Panc1 (cell line): ENCODE data around the gene FRRS1L. TPM values are rescaled to one million over a fixed set of nuclear protein-coding genes. Genes with fewer than 3 reads are reported as not detected.

Experiments used
- ATAC-seq: fragments of 200-7000 bp; cut with Tn5 transposase; 2 replicates; pipeline ENCODE4 v1.9.1; 2020; ENCODE audit warnings: mild to moderate bottlenecking, moderate library complexity
- BruUV-seq: library from RNA; stranded (reverse); fragments of 400-500 nt; replicated peaks from 2 replicates; lab custom pipeline; 2021; lab: Mats Ljungman, UMichigan
- CTCF ChIA-PET: fragments of 300-600 bp; sonication (Branson Sonifier 250); formaldehyde crosslinking; loops from one replicate; lab custom pipeline; 2022; ENCODE audit warnings: antibody characterized with exemption; lab: Charles Lee
- POLR2A ChIA-PET: fragments of 300-600 bp; sonication (Branson Sonifier 250); formaldehyde crosslinking; loops from one replicate; lab custom pipeline; 2022; ENCODE audit warnings: antibody characterized with exemption; lab: Charles Lee
- DNase-seq: peaks from one replicate; pipeline ENCODE4 v3.0.0-alpha.2; 2010; ENCODE audit warnings: low read depth, low spot score
- H3K27ac ChIP-seq: 2 replicates; pipeline ENCODE4 v1.5.1; 2011; ENCODE audit warnings: mild to moderate bottlenecking, low read length, inconsistent platforms
- H3K27me3 ChIP-seq: fragments of 200-500 bp; sonication (Bioruptor generic); 2 replicates; pipeline ENCODE4 v1.6.0; 2014; ENCODE audit warnings: low read length, inconsistent platforms; ENCODE audit not compliant: control insufficient read depth, insufficient read depth
- H3K36me3 ChIP-seq: fragments of 200-500 bp; sonication (Bioruptor generic); 2 replicates; pipeline ENCODE4 v1.5.1; 2014; ENCODE audit warnings: inconsistent platforms, mild to moderate bottlenecking, low read length, moderate library complexity; ENCODE audit not compliant: control insufficient read depth, insufficient read depth
- H3K4me1 ChIP-seq: 2 replicates; pipeline ENCODE4 v1.5.1; 2011; ENCODE audit warnings: inconsistent platforms, mild to moderate bottlenecking, low read length, moderate library complexity; ENCODE audit not compliant: control insufficient read depth, insufficient read depth
- H3K4me3 ChIP-seq, 2 experiments: 2 replicates each; pipeline ENCODE4 v1.5.1; 2011 to 2012; ENCODE audit warnings: low read depth in 2 of 2, low read length in 2 of 2, mild to moderate bottlenecking in 2 of 2, inconsistent platforms in 1 of 2, moderate library complexity in 1 of 2
- H3K9me3 ChIP-seq: fragments of 200-500 bp; sonication (Bioruptor generic); 2 replicates; pipeline ENCODE4 v1.5.1; 2014; ENCODE audit warnings: low read depth, mild to moderate bottlenecking, inconsistent platforms, low read length, moderate library complexity; ENCODE audit not compliant: control insufficient read depth, insufficient read depth
- CTCF ChIP-seq: fragments of 450-650 bp; IDR thresholded peaks from 2 replicates; pipeline ENCODE4 v1.5.1; 2017; ENCODE audit warnings: mild to moderate bottlenecking
- POLR2AphosphoS5 ChIP-seq: IDR thresholded peaks from 2 replicates; pipeline ENCODE4 v1.6.1; 2012; ENCODE audit warnings: mild to moderate bottlenecking, low read depth, low read length, moderate library complexity
- REST ChIP-seq, 2 experiments: IDR thresholded peaks; 2 replicates each; pipeline ENCODE4 v1.6.1; 2011 to 2012; ENCODE audit warnings: low read depth in 2 of 2, control low read depth in 1 of 2, low read length in 1 of 2, mild to moderate bottlenecking in 1 of 2, moderate library complexity in 1 of 2; ENCODE audit not compliant: insufficient read depth in 1 of 2
- SIN3A ChIP-seq: IDR thresholded peaks from 2 replicates; pipeline ENCODE4 v1.6.1; 2012; ENCODE audit warnings: low read depth, mild to moderate bottlenecking, low read length, moderate library complexity, borderline replicate concordance; ENCODE audit not compliant: insufficient read depth
- TCF7L2 ChIP-seq: IDR thresholded peaks from 2 replicates; pipeline ENCODE4 v1.6.1; 2011; ENCODE audit warnings: mild to moderate bottlenecking, low read depth, low read length, inconsistent platforms
- in situ Hi-C: cut with HindIII; loops from 2 replicates; pipeline ENCODE4 v1.10.0; 2016; ENCODE audit warnings: low sequenced_read_pairs, low pct_unique_long_range_greater_than_20kb
- intact Hi-C: fragments of 100-400 bp; cut with micrococcal nuclease; formaldehyde crosslinking; loops from one replicate; pipeline ENCODE4 v1.10.0; 2022; ENCODE audit not compliant: unreplicated experiment
- total RNA-seq: library from RNA; stranded (reverse); gene quantifications from one replicate; pipeline ENCODE4 v1.2.1, GENCODE V29; 2021; ENCODE audit not compliant: unreplicated experiment

The FRRS1L gene
- total RNA-seq, 1 experiment from 2014 or later, result 2.3 TPM

GRCh38 chr9:109101202-109101595, 65.8 kb downstream of the FRRS1L start:
- peaks cover 50% of the 10 kb centered on the region for H3K4me1 ChIP-seq

GRCh38 chr9:109100543-109101201, 66.4 kb downstream of the FRRS1L start:
- CTCF ChIA-PET, result no interaction called here
- H3K27ac ChIP-seq, result peak overlapping the region; percentile 76

More at GRCh38 chr9:109101202-109101595, 65.8 kb downstream of the FRRS1L start:
- BruUV-seq, result no TSS peak
- H3K4me3 ChIP-seq, result no peak overlapping the region
- ATAC-seq (no peak), DNase-seq (no peak)
- H3K9me3 ChIP-seq, result no peaks in the 10 kb centered on the region
- ChIA-PET CTCF (no interaction called here), POLR2A (no interaction called here)
- in situ Hi-C loops (no loop called here), intact Hi-C loops (loop anchor here (5.0 kb wide), 1 partner anchor 216 kb away; no protein-coding TSS in a partner anchor)
- no peak for TF ChIP-seq CTCF
- no peak for TF ChIP-seq POLR2AphosphoS5
- no peak for TF ChIP-seq REST (IDR thresholded peaks at IDR 0.05; ENCODE audit: insufficient read depth in 1 of 2, low read depth in 2 of 2, low read length in 1 of 2)
- no peak for TF ChIP-seq SIN3A
- TF ChIP-seq TCF7L2, result no peak
- no peaks in the 10 kb centered on the region for H3K27me3 ChIP-seq
- peak overlapping the region; percentile 76 for H3K27ac ChIP-seq
- no peaks in the 10 kb centered on the region; the same call in none of the 2 replicates for H3K36me3 ChIP-seq

More at GRCh38 chr9:109100543-109101201, 66.4 kb downstream of the FRRS1L start:
- intact Hi-C loops (loop anchor here (5.0 kb wide), 1 partner anchor 217 kb away; no protein-coding TSS in a partner anchor), in situ Hi-C loops (no loop called here)
- Histone ChIP-seq H3K4me1 (peaks cover 50% of the 10 kb centered on the region), H3K27me3 (no peaks in the 10 kb centered on the region), H3K4me3 (no peak overlapping the region), H3K9me3 (no peaks in the 10 kb centered on the region), H3K36me3 (no peaks in the 10 kb centered on the region; the same call in none of the 2 replicates)
- ATAC-seq, result no peak
- POLR2A ChIA-PET, result no interaction called here
- TF ChIP-seq REST (IDR thresholded peaks at IDR 0.05; ENCODE audit: insufficient read depth in 1 of 2, low read depth in 2 of 2, low read length in 1 of 2) (no peak), TCF7L2 (no peak)
- no TSS peak for BruUV-seq
- DNase-seq, result no peak
